ENCODE data around the gene TRAF7.
"Not testable (repeated sequence)": the region's sequence is repeated elsewhere in the genome, so short reads cannot be mapped to it uniquely, and the experiment has no call there.

DNA sequence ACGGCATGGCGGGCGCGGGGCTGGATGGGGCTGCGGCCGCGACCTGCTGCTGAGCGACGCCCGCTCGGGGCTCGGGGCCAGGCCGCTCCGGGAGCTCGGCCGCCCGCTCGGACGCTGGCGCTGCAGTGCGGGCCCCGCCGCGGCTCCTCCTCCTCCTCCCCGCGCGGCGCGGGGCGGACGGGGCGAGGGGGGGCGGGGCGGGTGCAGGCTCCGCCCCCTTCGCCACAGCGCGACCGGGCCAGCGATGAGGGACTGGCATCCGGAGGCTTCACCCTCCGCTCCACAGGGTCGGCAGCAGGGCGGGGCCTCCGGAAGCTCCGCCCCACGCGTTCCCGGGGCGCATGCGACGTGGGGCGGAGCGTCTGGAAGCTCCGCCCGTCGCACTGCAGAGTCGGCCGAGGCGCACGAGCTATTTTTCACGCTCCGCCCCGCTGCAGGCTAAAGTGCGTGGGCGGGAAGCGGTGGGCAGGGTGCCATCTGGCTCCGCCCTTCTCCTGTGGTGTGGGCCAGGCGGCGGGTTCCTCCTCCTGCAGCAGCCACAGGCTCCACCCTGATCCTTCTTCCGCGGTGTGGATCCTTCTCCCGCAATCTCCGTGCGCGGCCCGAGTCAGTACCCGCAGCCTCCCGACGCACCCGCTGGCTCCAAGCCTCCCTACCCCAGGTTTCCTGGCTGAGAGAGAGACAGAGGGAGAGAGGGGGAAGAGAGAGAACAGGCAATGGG, 19.7 kb upstream of the TRAF7 start, which contains the start of gene PKD1:
- TF ChIP-seq, protein P1, sequence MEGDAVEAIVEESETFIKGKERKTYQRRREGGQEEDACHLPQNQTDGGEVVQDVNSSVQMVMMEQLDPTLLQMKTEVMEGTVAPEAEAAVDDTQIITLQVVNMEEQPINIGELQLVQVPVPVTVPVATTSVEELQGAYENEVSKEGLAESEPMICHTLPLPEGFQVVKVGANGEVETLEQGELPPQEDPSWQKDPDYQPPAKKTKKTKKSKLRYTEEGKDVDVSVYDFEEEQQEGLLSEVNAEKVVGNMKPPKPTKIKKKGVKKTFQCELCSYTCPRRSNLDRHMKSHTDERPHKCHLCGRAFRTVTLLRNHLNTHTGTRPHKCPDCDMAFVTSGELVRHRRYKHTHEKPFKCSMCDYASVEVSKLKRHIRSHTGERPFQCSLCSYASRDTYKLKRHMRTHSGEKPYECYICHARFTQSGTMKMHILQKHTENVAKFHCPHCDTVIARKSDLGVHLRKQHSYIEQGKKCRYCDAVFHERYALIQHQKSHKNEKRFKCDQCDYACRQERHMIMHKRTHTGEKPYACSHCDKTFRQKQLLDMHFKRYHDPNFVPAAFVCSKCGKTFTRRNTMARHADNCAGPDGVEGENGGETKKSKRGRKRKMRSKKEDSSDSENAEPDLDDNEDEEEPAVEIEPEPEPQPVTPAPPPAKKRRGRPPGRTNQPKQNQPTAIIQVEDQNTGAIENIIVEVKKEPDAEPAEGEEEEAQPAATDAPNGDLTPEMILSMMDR (IDR thresholded peaks at IDR 0.05; ENCODE audit: low read depth, low read length) = not testable (repeated sequence)
- not testable (repeated sequence) for TF ChIP-seq EZH2phosphoT487 (IDR thresholded peaks at IDR 0.05; ENCODE audit: low read depth)

Data from OCI-LY3 (cell line).